ENCODE results near the gene FES.

Gene FES

DNA sequence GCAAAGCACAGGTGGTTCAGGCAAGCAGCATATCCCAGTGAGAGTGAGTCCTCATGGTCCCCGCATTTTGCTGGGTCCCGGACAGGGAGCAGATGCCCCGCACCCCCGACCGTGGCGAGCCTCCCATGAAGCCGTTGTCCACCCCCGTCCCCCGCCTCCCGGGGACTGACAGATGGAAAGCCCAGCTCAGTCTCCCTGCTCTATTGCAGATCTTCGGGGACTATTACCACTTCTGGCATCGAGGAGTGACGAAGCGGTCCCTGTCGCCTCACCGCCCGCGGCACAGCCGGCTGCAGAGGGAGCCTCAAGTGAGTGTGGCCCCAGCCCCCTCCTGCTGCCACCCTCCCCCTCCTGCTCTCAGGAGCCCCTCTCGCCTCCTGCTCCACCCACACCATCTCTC is 8.3 kb upstream of the FES start:
- no peak for DNase-seq (ENCODE audit: low read depth)
- no peak overlapping the region for H3K4me3 ChIP-seq (replicated peaks; ENCODE audit: low read depth, low read length)
- TF ChIP-seq, protein P1, sequence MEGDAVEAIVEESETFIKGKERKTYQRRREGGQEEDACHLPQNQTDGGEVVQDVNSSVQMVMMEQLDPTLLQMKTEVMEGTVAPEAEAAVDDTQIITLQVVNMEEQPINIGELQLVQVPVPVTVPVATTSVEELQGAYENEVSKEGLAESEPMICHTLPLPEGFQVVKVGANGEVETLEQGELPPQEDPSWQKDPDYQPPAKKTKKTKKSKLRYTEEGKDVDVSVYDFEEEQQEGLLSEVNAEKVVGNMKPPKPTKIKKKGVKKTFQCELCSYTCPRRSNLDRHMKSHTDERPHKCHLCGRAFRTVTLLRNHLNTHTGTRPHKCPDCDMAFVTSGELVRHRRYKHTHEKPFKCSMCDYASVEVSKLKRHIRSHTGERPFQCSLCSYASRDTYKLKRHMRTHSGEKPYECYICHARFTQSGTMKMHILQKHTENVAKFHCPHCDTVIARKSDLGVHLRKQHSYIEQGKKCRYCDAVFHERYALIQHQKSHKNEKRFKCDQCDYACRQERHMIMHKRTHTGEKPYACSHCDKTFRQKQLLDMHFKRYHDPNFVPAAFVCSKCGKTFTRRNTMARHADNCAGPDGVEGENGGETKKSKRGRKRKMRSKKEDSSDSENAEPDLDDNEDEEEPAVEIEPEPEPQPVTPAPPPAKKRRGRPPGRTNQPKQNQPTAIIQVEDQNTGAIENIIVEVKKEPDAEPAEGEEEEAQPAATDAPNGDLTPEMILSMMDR (IDR thresholded peaks at IDR 0.05; ENCODE audit: low read length, missing control alignments) = no peak

DNA sequence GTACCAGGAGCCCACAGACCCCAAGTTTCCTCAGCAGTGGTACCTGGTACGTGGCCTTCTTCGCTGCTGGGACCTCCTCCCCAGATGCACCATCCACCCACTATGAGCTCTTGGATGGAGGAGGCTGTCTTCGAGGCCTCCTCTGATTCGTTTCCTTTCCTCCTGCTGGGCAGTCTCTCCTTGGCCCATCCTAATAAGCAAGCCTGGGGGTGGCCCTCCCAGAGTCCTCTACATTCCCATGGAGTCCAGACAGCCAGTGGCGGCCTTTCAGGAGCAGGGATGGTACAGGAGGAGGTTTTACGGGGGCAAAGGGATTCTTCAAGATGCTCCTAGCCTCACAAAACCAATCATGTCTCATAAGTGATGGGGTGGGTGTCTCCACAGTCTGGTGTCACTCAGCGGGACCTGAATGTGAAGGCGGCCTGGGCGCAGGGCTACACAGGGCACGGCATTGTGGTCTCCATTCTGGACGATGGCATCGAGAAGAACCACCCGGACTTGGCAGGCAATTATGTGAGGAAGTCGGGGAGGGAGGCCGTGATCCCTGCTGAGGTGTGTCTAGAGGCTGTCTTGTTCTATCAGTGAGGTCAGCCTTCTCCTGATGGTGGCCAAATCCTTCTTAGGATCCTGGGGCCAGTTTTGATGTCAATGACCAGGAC is 7.7 kb upstream of the FES start:
- H3K4me3 ChIP-seq (replicated peaks; ENCODE audit: low read depth, low read length) = no peak overlapping the region
- no peak for DNase-seq (ENCODE audit: low read depth)
- TF ChIP-seq, protein P1 (IDR thresholded peaks at IDR 0.05; ENCODE audit: low read length, missing control alignments) = no peak

DNA sequence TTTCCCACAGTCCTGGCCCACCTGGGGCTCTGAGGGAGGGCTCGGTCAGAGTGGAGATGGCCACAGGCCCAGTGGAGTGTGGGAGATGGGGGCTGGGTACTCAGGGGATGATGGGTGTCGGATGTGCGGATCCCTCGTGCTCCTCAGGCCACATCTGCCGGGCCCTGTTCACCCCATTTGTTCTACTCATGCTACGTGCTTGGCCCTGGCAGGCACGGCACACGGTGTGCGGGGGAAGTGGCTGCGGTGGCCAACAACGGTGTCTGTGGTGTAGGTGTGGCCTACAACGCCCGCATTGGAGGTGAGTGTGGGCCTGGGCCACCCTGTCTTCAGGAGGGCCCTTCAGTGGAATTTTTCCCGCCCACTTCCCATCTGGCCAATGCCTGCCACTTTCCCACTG is 7.0 kb upstream of the FES start:
- no peak for DNase-seq (ENCODE audit: low read depth)
- no peak overlapping the region for H3K4me3 ChIP-seq (replicated peaks; ENCODE audit: low read depth, low read length)
- TF ChIP-seq, protein P1 (IDR thresholded peaks at IDR 0.05; ENCODE audit: low read length, missing control alignments) = no peak

DNA sequence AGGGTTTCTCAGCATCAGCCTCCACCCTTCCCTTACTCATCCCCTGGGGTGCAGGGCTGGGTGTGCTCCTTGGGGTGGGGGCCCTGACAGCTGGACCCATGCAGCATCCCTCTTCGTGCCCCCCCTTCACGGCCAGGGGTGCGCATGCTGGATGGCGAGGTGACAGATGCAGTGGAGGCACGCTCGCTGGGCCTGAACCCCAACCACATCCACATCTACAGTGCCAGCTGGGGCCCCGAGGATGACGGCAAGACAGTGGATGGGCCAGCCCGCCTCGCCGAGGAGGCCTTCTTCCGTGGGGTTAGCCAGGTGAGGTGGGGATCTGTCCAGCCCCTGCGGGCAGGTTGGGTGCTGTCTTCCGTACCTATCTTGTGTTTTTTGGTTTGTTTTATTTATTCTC is 6.3 kb upstream of the FES start:
- TF ChIP-seq, protein P1 (IDR thresholded peaks at IDR 0.05; ENCODE audit: low read length, missing control alignments) = no peak

DNA sequence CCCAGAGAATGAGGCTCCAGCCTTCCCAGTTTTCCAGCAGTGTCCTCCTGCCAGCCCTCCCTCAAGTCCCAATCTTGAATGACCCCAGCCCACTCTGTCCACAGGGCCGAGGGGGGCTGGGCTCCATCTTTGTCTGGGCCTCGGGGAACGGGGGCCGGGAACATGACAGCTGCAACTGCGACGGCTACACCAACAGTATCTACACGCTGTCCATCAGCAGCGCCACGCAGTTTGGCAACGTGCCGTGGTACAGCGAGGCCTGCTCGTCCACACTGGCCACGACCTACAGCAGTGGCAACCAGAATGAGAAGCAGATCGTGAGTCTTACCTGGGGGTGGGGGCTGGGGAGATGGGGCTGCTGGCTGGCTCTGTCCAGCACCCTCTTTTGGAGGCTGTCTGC is 5.6 kb upstream of the FES start:
- TF ChIP-seq, protein P1 (IDR thresholded peaks at IDR 0.05; ENCODE audit: low read length, missing control alignments) = no peak
- no peak for DNase-seq (ENCODE audit: low read depth)

More for the DNA sequence above, 6.3 kb upstream of the FES start:
- no peak for DNase-seq (ENCODE audit: low read depth)
- no peak overlapping the region for H3K4me3 ChIP-seq (replicated peaks; ENCODE audit: low read depth, low read length)

DNA sequence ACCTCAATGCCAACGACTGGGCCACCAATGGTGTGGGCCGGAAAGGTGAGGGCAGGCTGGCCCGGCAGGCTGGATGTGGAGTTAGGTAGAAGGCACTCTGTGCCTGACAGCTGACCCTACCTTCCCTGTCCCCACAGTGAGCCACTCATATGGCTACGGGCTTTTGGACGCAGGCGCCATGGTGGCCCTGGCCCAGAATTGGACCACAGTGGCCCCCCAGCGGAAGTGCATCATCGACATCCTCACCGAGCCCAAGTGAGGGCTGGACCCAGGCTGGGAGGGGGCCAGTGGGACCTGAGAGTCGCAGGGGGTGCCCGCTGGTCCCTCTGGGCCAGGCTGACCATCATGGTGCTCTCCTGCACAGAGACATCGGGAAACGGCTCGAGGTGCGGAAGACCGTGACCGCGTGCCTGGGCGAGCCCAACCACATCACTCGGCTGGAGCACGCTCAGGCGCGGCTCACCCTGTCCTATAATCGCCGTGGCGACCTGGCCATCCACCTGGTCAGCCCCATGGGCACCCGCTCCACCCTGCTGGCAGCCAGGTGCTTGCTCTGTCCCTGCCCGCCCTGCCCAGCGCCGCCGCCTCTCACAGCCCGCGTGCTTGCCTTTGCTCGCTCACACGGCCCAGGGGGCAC is 4.5 kb upstream of the FES start:
- H3K4me3 ChIP-seq (replicated peaks; ENCODE audit: low read depth, low read length) = no peak overlapping the region
- TF ChIP-seq, protein P1 (IDR thresholded peaks at IDR 0.05; ENCODE audit: low read length, missing control alignments) = no peak
- DNase-seq (ENCODE audit: low read depth) = no peak

More for the DNA sequence above, 5.6 kb upstream of the FES start:
- H3K4me3 ChIP-seq (replicated peaks; ENCODE audit: low read depth, low read length) = no peak overlapping the region

Data from fibroblast of pulmonary artery (primary cell).